Activated T-cell treated with anti-CD3 and anti-CD28 coated beads for 4 hours (primary cell): ENCODE measurements around the gene HDAC4.

ENCODE experiments used
- DNase-seq: peaks from one replicate; pipeline ENCODE4 v3.0.0-alpha.2; 2020

The HDAC4 gene

DNA sequence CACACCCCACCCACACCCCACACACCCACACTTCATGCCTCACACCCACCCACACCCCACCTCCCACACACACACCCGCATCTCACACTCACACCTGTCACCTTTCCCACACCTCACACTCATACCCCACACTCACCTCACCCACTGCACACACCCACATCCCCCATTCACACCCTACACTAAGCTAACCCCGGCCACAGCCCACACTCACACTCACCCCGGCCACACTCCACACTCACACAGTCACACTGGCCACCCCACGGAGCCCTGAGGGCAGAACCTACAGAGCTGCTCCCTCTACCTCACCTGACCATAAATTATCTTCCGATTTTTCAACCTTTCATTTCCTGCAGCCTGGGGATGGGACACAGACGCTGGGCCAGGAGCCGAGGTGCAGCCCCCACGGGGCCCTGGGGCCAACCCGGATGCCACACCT lies 241.3 kb downstream of the HDAC4 start:
- DNase-seq = no peak

GRCh38 chr2:239158641-239159475 lies 242.0 kb downstream of the HDAC4 start:
- no peak for DNase-seq

GRCh38 chr2:239157771-239158170 lies 243.0 kb downstream of the HDAC4 start:
- DNase-seq = no peak

GRCh38 chr2:239157269-239157668 lies 243.6 kb downstream of the HDAC4 start:
- DNase-seq = no peak

DNA sequence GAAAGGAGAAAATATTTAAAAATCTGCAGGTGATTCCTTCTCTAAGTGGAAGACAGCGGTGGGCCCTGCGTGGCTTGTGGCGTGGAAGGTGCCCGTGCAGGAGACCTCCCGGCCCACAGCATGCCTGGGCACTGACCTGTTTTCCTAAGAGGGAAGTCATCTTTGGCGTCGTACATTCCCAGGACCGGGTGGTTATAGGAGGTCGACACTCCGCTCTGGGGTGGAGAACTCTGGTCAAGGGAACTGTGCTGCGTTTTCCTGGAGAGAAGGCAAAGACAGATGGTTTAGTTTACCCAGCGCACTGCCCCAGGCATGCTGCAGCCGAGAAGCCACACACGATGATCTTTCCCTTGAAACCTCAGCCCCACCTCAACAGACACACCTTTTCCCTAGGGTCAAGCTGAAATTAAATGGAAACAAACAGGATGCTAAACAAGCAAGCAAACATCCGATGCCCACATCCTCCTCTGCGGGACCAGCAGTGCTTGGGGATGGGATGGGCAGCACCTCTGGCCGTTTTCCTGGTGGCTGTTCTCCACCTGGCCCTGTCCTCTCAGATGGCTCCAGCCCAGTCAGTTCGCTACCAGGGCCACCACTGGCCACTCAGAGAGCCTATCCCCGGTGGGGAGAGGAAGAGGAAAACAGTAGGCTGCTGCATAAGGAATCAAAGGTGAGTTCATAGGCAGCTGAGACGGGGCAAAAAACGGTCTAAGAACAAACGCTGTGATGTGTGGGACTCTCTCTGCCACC lies 244.1 kb downstream of the HDAC4 start:
- no peak for DNase-seq

GRCh38 chr2:239155806-239156480 lies 244.9 kb downstream of the HDAC4 start:
- no peak for DNase-seq

DNA sequence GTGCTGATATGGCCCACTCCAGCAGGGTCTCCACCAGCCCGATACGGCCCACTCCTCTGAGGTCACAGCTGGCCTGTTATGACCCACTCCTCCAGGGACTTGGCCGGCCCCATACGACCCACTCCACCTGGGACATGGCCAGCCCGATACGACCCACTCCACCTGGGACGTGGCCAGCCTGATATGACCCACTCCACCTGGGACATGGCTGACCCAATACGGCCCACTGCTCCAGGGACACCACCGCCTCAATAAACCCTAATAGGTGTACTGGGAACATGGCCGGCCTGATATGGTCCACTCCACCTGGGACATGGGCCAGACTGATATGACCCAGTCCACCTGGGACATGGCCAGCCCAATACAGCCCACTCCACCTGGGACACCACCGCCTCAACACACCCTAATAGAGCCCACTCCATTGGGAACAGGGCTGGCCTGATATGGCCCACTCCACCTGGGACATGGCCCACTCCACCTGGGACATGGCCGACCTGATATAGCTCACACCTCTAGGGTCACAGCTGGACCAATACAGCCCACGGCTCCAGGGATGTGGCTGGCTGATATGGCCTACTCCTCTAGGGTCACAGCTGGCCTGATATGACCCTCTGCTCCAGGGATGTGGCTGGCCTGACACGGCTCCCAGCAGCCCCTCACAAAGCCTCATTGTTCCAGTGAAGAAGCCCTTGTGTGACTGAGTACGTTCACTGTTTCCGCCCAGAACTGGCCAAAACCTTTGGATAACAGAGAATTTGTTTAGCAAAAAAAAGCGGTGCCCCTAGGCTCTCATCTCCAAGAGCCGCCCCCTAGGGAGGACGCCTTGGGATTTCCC lies 245.6 kb downstream of the HDAC4 start:
- no peak for DNase-seq

DNA sequence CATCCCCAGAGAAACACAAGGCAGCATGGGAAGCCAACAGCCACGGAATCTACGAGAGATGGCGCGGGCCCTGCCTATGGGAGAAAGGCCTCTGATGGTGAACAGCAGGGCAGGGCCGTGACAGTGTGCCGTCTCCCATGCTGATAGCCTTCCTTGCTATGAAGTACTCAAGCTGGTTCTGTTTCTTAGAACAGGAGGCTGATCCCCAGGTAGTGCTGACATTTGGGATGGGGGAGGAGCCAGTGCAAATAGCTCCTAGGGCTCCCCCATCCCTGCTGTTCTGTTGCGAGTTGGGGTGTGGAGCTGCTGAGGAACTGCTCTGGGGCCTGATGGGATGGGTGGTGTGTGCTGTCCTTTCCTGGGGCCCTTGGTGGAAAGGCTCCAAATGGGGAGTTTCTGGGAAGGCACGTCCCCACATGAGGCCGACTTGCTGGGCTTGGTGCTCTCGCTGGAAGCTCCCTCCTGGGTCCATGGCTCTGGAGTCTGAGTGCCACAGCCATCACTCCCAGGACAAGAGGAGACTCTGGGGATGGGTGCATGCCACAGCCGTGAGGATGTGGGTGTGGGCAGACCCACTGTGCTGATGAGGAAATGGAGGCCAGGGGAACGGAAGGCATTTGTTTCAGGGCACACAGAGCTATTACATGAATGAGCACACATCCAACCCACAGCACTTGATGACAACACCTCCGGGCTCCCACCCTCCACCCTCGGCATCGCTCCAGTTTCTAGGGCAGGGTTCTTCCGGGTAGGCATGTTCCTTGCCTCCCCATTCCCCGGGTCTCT lies 246.8 kb downstream of the HDAC4 start:
- no peak for DNase-seq

DNA sequence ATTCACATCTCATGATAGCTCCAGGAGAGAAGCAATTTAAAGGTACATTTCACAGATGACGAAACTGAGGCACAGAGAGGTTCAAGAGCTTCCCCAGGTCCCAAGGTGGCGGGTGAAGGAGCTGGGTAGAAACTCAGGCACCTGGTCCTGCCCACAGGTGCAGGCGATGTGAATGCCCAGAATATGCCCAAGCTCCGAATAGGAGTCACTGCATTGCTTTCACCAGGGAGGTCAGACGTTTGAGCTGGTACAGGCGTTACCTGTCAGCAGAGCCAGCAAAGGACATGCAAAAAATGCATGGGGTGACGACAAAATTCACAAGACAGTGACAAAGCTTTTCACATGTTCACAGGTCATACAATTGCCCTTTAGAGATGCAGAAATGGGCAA lies 247.9 kb downstream of the HDAC4 start:
- DNase-seq = no peak

- no peak for DNase-seq
These were observed 248.4 kb downstream of the HDAC4 start for GRCh38 chr2:239152239-239152915.

DNA sequence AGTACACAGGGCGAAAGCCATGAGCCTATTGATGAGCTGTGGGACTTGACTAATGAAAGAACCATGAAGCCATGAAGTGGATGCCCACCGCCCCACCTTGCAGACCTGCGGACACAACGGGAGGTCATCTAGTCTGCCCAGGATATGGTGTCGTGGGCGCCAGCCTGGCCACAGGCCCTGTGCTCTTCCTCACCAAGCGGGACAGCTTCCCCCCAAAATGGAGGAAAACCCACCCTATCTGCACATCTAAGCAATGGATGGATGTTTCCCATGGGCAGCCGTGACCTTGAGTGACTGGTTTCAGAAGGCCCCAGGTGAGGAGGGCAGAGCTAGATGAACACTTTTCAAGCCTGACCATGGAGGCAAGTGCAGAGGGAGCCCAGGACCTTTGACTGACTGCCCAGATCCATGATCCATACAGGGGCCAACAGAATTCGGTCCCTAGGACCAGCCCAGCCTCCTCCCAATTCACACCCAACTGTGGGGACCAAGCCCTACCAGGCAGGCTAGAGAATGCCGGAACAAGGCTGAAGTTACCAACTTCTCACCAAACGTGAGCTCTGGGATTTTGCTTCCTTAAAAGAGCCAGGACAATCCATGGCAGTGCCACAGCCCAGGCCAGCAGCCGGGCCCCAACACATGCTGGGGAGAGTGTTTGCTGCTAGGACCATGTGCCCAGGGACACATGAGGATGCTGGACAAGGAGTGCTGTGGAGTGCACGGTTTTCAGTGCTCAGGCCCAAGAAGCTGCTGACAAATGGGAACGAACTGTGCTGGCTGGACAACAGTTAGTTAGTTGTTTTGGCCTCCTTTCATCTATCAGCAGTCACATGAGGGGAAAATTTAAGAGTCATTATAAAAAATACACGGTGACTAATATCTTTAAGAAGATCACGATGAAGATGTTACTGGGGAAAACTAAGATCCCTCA lies 249.4 kb downstream of the HDAC4 start:
- no peak for DNase-seq

GRCh38 chr2:239150125-239151011 lies 250.5 kb downstream of the HDAC4 start:
- DNase-seq = no peak

DNA sequence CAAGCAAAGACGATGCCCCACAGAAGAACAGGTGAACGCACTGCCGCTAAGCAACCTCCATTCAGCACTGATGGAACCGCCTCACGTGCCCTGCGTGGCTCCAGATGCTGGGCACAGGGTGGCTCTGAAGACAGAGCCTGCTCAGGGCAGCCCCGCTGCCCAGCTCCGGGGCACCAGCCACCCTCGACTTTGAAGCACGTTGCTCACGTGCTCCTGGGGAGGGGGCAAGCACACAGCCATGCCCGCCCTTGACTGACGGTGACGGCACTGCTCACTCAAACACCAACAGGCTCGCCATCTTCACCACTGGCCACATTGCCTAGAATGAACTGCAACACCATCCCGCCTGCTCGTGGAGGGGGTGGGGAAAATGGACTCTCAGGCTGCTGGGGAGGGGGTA lies 251.3 kb downstream of the HDAC4 start:
- no peak for DNase-seq

- no peak for DNase-seq
These were observed 252.2 kb downstream of the HDAC4 start for GRCh38 chr2:239148495-239149200.

DNA sequence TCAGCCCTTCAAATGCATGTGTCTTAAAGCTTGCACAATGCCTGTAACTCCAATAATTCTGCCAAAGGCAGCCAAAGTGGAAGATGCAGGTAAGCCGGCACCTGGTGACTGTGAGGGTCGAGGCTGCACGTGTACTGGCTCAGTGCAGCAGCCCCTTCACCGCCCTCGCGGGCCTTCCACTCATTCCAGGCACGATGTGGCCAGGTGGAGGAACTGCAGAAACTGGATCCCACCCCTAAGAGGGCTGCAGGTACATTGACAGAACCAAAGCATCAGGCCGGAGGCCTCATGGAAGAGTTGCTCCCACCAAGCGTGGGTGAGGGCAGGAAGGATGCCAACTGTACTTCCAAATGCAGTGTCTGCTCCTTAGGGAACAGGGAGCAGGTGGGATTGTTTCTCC lies 253.4 kb downstream of the HDAC4 start:
- no peak for DNase-seq

GRCh38 chr2:239146741-239147181 lies 254.1 kb downstream of the HDAC4 start:
- DNase-seq = no peak

GRCh38 chr2:239146011-239146641 lies 254.7 kb downstream of the HDAC4 start:
- no peak for DNase-seq

GRCh38 chr2:239145601-239146000 lies 255.2 kb downstream of the HDAC4 start:
- no peak for DNase-seq
